NCI-H1694 treated with DMSO at 0.1 percent for 48 hours (cell line): ENCODE measurements around the gene SCRT2.

Experiments
- DNase-seq: peaks from one replicate; lab custom pipeline; 2025; lab: John Stamatoyannopoulos, UW

The SCRT2 gene

GRCh38 chr20:672963-673602 is 2.5 kb downstream of the SCRT2 start:
- no peak for DNase-seq

GRCh38 chr20:671252-672030 is 4.2 kb downstream of the SCRT2 start:
- DNase-seq, result no peak

- DNase-seq, result peak; percentile 17
Observed at GRCh38 chr20:669573-669972, 6.0 kb downstream of the SCRT2 start.

- no peak for DNase-seq
Observed at GRCh38 chr20:668638-669037, 7.0 kb downstream of the SCRT2 start.

- no peak for DNase-seq
Observed at GRCh38 chr20:668050-668449, 7.6 kb downstream of the SCRT2 start.

GRCh38 chr20:667351-668034 is 8.1 kb downstream of the SCRT2 start:
- peak; percentile 11 for DNase-seq

- no peak for DNase-seq
Observed at GRCh38 chr20:666877-667276, 8.7 kb downstream of the SCRT2 start.

GRCh38 chr20:665276-665675 is 10.3 kb downstream of the SCRT2 start:
- DNase-seq, result no peak

- no peak for DNase-seq
Observed at GRCh38 chr20:664576-664975, 11.0 kb downstream of the SCRT2 start.

GRCh38 chr20:664151-664550 is 11.5 kb downstream of the SCRT2 start:
- DNase-seq, result no peak

GRCh38 chr20:663315-664090 is 12.1 kb downstream of the SCRT2 start:
- no peak for DNase-seq

GRCh38 chr20:662277-663192 is 13.1 kb downstream of the SCRT2 start:
- DNase-seq, result no peak

GRCh38 chr20:661474-662270 is 13.9 kb downstream of the SCRT2 start:
- DNase-seq, result no peak

- DNase-seq, result no peak
Observed at GRCh38 chr20:658731-659291, 16.8 kb downstream of the SCRT2 start.

GRCh38 chr20:658202-658601 is 17.4 kb downstream of the SCRT2 start:
- DNase-seq, result no peak

- no peak for DNase-seq
Observed at GRCh38 chr20:655726-656624, 19.6 kb downstream of the SCRT2 start.

GRCh38 chr20:654417-654750 is 21.2 kb downstream of the SCRT2 start:
- DNase-seq, result no peak

GRCh38 chr20:653590-654416 is 21.8 kb downstream of the SCRT2 start:
- no peak for DNase-seq
